HUES6 (cell line): ENCODE results near the gene SH2D2A.
A peak's percentile ranks its signal among the peaks of the same experiment; 100 is the strongest.
"Not testable (repeated sequence)": the region's sequence is repeated elsewhere in the genome, so short reads cannot be mapped to it uniquely, and the experiment has no call there.

Experiments
- H3K27ac ChIP-seq: 2 replicates; pipeline ENCODE4 v1.7.0; 2013; ENCODE audit warnings: low read depth, mild to moderate bottlenecking, low read length, inconsistent platforms
- H3K27me3 ChIP-seq: 2 replicates; pipeline ENCODE4 v1.6.1; 2013; ENCODE audit warnings: low read length; ENCODE audit not compliant: control insufficient read depth, insufficient read depth
- H3K36me3 ChIP-seq: 2 replicates; pipeline ENCODE4 v1.6.1; 2013; ENCODE audit warnings: low read length; ENCODE audit not compliant: control insufficient read depth, insufficient read depth
- H3K4me1 ChIP-seq: 2 replicates; pipeline ENCODE4 v1.6.1; 2013; ENCODE audit warnings: low read length; ENCODE audit not compliant: control insufficient read depth, insufficient read depth
- H3K4me3 ChIP-seq: 2 replicates; pipeline ENCODE4 v1.5.1; 2013; ENCODE audit warnings: low read depth, low read length
- H3K9ac ChIP-seq: one replicate; pipeline ENCODE4 v1.6.1; 2013; ENCODE audit warnings: mild to moderate bottlenecking, low read length
- H3K9me3 ChIP-seq: 2 replicates; pipeline ENCODE4 v1.6.1; 2013; ENCODE audit warnings: low read depth, low read length; ENCODE audit not compliant: control insufficient read depth, insufficient read depth

SH2D2A gene

GRCh38 chr1:156766298-156767100 lies 50.1 kb downstream of the SH2D2A start:
- H3K9ac ChIP-seq, result peak overlapping the region; percentile 77
- peak overlapping the region; percentile 64 for H3K4me3 ChIP-seq
- peaks cover 21% of the 10 kb centered on the region; the same call in 1 of the 2 replicates for H3K4me1 ChIP-seq
- peaks cover 18% of the 10 kb centered on the region; the same call in 1 of the 2 replicates for H3K36me3 ChIP-seq
- H3K9me3 ChIP-seq, result no peaks in the 10 kb centered on the region
- H3K27me3 ChIP-seq, result no peaks in the 10 kb centered on the region
- H3K27ac ChIP-seq, result peak overlapping the region; percentile 46; the same call in 1 of the 2 replicates

DNA sequence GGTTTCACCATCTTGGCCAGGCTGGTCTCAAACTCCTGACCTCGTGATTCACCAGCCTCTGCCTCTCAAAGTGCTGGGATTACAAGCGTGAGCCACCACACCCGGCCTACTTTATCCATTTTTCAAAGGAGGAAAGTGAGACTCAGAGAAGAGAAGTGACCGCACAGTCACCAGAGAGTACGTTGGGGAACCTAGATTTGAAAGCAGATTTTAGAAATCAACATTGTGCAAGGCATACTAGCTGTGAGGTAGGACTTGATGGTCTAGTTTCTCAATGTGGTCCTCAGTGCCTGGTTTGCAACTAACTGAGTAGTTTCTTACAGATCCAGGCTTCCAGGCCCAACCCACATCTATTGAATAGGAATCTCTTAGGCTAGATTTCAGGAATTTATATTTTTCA lies 51.0 kb downstream of the SH2D2A start:
- Histone ChIP-seq H3K4me3 (no peak overlapping the region), H3K4me1 (peaks cover 21% of the 10 kb centered on the region; the same call in 1 of the 2 replicates), H3K27me3 (no peaks in the 10 kb centered on the region), H3K9me3 (no peaks in the 10 kb centered on the region), H3K27ac (no peak overlapping the region), H3K36me3 (peaks cover 9% of the 10 kb centered on the region; the same call in 1 of the 2 replicates), H3K9ac (no peak overlapping the region)

DNA sequence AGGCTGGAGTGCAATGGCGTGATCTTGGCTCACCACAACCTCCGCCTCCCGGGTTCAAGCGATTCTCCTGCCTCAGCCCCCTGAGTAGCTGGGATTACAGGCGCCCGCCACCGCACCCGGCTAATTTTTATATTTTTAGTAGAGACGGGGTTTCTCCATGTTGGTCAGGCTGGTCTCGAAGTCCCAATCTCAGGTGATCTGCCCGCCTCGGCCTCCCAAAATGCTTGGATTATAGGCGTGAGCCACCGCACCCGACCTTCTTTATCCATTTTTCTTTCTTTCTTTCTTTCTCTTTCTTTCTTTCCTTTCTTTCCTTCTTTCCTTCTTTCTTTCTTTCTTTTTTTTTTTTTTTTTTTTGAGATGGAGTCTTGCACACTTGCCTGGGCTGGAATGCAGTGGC lies 51.5 kb downstream of the SH2D2A start:
- H3K4me1 ChIP-seq, result peaks cover 25% of the 10 kb centered on the region; the same call in 1 of the 2 replicates
- not testable (repeated sequence) for H3K4me3 ChIP-seq, H3K36me3 ChIP-seq, H3K9me3 ChIP-seq, H3K9ac ChIP-seq, H3K27ac ChIP-seq, H3K27me3 ChIP-seq

DNA sequence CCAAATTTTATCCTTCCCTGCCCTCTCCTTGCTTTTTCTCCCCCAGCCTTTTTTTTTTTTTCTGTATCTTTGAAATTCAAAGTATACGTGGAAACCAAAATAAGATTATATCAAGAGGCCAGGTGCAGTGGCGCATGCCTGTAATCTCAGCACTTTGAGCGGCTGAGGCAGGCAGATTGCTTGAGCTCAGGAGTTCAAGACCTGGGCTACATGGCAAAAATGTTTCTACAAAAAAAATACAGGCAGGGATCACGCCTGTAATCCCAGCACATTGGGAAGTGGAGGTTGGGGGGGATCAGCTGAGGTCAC lies 55.9 kb downstream of the SH2D2A start:
- Histone ChIP-seq H3K27ac (no peak overlapping the region), H3K27me3 (no peaks in the 10 kb centered on the region)

DNA sequence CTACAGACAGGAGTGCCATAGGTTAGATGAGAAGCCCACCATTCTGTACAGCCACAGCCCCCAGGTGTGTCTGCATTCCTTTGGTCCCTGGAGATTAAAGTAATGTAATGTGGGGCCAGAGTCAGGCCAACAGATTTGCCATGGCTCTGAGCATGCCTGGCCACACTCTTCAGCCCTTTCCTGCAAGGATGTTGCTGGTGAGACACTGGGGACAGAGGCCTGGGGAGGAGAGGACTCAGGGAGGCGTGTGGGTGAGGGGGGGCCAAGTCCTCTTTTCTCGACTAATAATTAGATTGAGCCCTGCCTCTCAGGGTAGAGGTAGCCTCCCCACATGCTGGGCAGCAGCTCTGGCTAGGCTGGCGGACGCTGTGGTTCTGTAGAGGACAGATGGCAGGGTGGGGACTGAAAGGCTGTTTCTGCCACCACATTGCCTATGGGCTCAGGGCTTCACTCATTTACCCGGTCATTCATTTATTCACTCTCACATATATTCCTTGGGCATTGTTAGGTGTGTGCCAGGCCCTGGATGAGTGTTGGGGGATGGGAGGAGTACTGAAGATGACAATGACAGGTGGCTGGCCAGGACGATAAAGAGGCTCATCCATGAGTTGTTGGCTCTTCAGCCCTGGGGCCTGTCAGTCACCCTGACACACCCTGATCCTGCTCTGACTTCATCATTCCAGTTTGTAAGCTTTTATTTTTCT lies 56.4 kb downstream of the SH2D2A start:
- H3K36me3 ChIP-seq, result no peaks in the 10 kb centered on the region
- H3K9me3 ChIP-seq, result no peaks in the 10 kb centered on the region
- H3K9ac ChIP-seq, result no peak overlapping the region
- no peak overlapping the region for H3K4me3 ChIP-seq
- H3K4me1 ChIP-seq, result peaks cover 6% of the 10 kb centered on the region; the same call in 1 of the 2 replicates
- H3K27ac ChIP-seq, result no peak overlapping the region
- H3K27me3 ChIP-seq, result no peaks in the 10 kb centered on the region

More for the DNA sequence above, 55.9 kb downstream of the SH2D2A start:
- Histone ChIP-seq H3K36me3 (no peaks in the 10 kb centered on the region), H3K9me3 (no peaks in the 10 kb centered on the region), H3K4me3 (no peak overlapping the region), H3K9ac (no peak overlapping the region), H3K4me1 (peaks cover 6% of the 10 kb centered on the region; the same call in 1 of the 2 replicates)

- H3K4me3 ChIP-seq, H3K27ac ChIP-seq, H3K36me3 ChIP-seq, H3K27me3 ChIP-seq, H3K9me3 ChIP-seq, H3K9ac ChIP-seq: not testable (repeated sequence)
- H3K4me1 ChIP-seq, result peaks cover 11% of the 10 kb centered on the region; the same call in 1 of the 2 replicates
These were observed 58.9 kb downstream of the SH2D2A start for GRCh38 chr1:156757572-156758253.

DNA sequence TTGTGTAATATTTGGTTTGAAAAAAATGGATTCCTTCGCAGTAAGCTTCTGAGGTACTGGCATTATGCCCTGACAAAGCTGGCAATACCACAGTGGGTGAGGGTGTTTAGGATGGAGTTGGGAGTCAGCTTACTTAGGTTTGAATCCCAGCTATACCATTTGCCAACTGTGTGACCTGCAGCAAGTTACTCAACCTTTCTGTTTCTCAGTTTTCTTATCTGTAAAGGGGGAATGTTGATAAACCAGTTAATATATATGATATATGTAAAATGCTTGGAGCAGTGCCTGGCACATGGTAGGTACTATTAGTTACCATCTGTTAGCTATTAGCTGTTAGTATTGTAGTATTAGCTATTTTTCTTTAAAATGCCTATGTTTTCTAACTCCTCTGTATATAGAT lies 60.3 kb downstream of the SH2D2A start:
- Histone ChIP-seq H3K36me3 (no peaks in the 10 kb centered on the region), H3K9ac (no peak overlapping the region), H3K4me1 (peaks cover 12% of the 10 kb centered on the region; the same call in 1 of the 2 replicates), H3K27ac (no peak overlapping the region), H3K4me3 (no peak overlapping the region), H3K27me3 (no peaks in the 10 kb centered on the region), H3K9me3 (no peaks in the 10 kb centered on the region)
